Gastrocnemius medialis (tissue), 4 donors: ENCODE results near the gene NME4. TPM values are rescaled to one million over a fixed set of nuclear protein-coding genes. Genes with fewer than 3 reads are reported as not detected.
"Not testable (repeated sequence)": the region's sequence is repeated elsewhere in the genome, so short reads cannot be mapped to it uniquely, and the experiment has no call there.

Source experiments
- ATAC-seq, 2 donors: fragments of 150-250 bp; one replicate each; pipeline ENCODE4 v1.9.1; 2016
- DNase-seq, 2 donors: peaks; one replicate each; pipeline ENCODE4 v3.0.0-alpha.2; 2019
- H3K27ac ChIP-seq, 4 donors: fragments of 200-600 bp; sonication (generic); 1 replicate in 1 of 4; 2 replicates in 3 of 4; pipeline ENCODE4 v1.5.1; 2016 to 2018; ENCODE audit warnings: mild to moderate bottlenecking in 2 of 4, moderate library complexity in 1 of 4
- H3K27me3 ChIP-seq, 3 donors: fragments of 200-600 bp; sonication (generic) in 2 of 3; 1 replicate in 1 of 3; 2 replicates in 2 of 3; pipeline versions ENCODE4 v1.5.1 to v1.6.0; 2016 to 2019; ENCODE audit warnings: mild to moderate bottlenecking in 1 of 3, moderate library complexity in 1 of 3
- H3K36me3 ChIP-seq, 2 donors: fragments of 200-600 bp; sonication (generic) in 1 of 2; one replicate each; pipeline ENCODE4 v1.5.1; 2017 to 2018
- H3K4me1 ChIP-seq, 2 donors: fragments of 200-600 bp; sonication (generic) in 1 of 2; one replicate each; pipeline ENCODE4 v1.5.1; 2016 to 2017; ENCODE audit warnings: mild to moderate bottlenecking in 2 of 2
- H3K4me3 ChIP-seq, 4 donors: fragments of 200-600 bp; sonication (generic) in 3 of 4; 1 replicate in 1 of 4; 2 replicates in 3 of 4; pipeline ENCODE4 v1.5.1; 2016 to 2019; ENCODE audit warnings: mild to moderate bottlenecking in 2 of 4
- H3K9me3 ChIP-seq, 3 donors: fragments of 200-600 bp; sonication (generic) in 2 of 3; 1 replicate in 1 of 3; 2 replicates in 2 of 3; pipeline ENCODE4 v1.5.1; 2016 to 2019
- CTCF ChIP-seq, 5 experiments: fragments of 450-650 bp in 3 of 5; fragments of 200-600 bp in 2 of 5; sonication (generic) in 2 of 5; IDR thresholded peaks in 4 of 5; conservative IDR thresholded peaks in 1 of 5; 1 replicate in 4 of 5; 2 replicates in 1 of 5; pipeline ENCODE4 v1.5.1; 2016 to 2019; ENCODE audit warnings: antibody characterized with exemption in 5 of 5, mild to moderate bottlenecking in 3 of 5, moderate library complexity in 3 of 5
- POLR2A ChIP-seq, 2 donors: fragments of 450-650 bp; IDR thresholded peaks; one replicate each; pipeline ENCODE4 v1.6.1; 2017; ENCODE audit warnings: antibody characterized with exemption in 2 of 2, mild to moderate bottlenecking in 2 of 2, moderate library complexity in 2 of 2
- in situ Hi-C, 4 donors: fragments of 200-750 bp; cut with MboI; loops; one replicate each; pipeline versions ENCODE4 v1.15.0 to v1.8.0; 2017; ENCODE audit warnings: low sequenced_read_pairs in 4 of 4
- intact Hi-C: fragments of 100-400 bp; cut with DNase I; formaldehyde crosslinking; loops from one replicate; pipeline ENCODE4 v1.15.1; 2023; ENCODE audit warnings: low total_unique reads
- total RNA-seq, 4 donors: library from RNA; depleted of rRNA; stranded (reverse); fragments of >200 nt; gene quantifications; one replicate each; pipeline versions ENCODE4 v1.1.0 to v1.2.3, GENCODE V29; 2016

NME4 gene
- total RNA-seq, 4 donors from 2014 or later = 11.6 to 19.3 (median 16.3) TPM

GRCh38 chr16:383326-384051, 13.5 kb upstream of the NME4 start:
- no peak for DNase-seq

GRCh38 chr16:386641-387156, 10.3 kb upstream of the NME4 start:
- peaks cover 25 to 39% of the 10 kb centered on the region in 2 donors for H3K4me1 ChIP-seq
- in situ Hi-C loops (no loop called here), intact Hi-C loops (no loop called here)

More at GRCh38 chr16:383326-384051, 13.5 kb upstream of the NME4 start:
- in situ Hi-C loops = no loop called here
- Histone ChIP-seq H3K4me1 (peaks cover 33 to 46% of the 10 kb centered on the region in 2 donors), H3K9me3 (no peaks in the 10 kb centered on the region), H3K4me3 (peak overlapping the region in 2 of 4 donors; percentile 78 to 96), H3K36me3 (no peaks in the 10 kb centered on the region), H3K27ac (peak overlapping the region; percentile 68 to 95 (median 88)), H3K27me3 (no peaks in the 10 kb centered on the region)
- intact Hi-C loops = no loop called here
- TF ChIP-seq POLR2A (IDR thresholded peaks at IDR 0.05) (no peak), CTCF (IDR thresholded peaks at IDR 0.05 in 4 of 5, conservative IDR thresholded peaks at IDR 0.05 in 1 of 5) (no peak)
- ATAC-seq = no peak

GRCh38 chr16:387761-388666, 9.0 kb upstream of the NME4 start:
- DNase-seq, ATAC-seq, H3K4me3 ChIP-seq, H3K36me3 ChIP-seq, H3K9me3 ChIP-seq, H3K27me3 ChIP-seq, intact Hi-C loops, in situ Hi-C loops: not testable (repeated sequence)
- H3K4me1 ChIP-seq = peaks cover 20 to 36% of the 10 kb centered on the region in 2 donors
- peak overlapping the region; percentile 49 to 88 (median 62) for H3K27ac ChIP-seq

More at GRCh38 chr16:386641-387156, 10.3 kb upstream of the NME4 start:
- H3K27me3 ChIP-seq = no peaks in the 10 kb centered on the region
- peak overlapping the region; percentile 48 to 88 (median 78) for H3K27ac ChIP-seq
- H3K4me3 ChIP-seq = peak overlapping the region in 2 of 4 donors; percentile 9 to 32
- DNase-seq (no peak), ATAC-seq (no peak)
- no peak for TF ChIP-seq CTCF (IDR thresholded peaks at IDR 0.05 in 4 of 5, conservative IDR thresholded peaks at IDR 0.05 in 1 of 5)
- TF ChIP-seq POLR2A (IDR thresholded peaks at IDR 0.05) = no peak
- H3K36me3 ChIP-seq = no peaks in the 10 kb centered on the region
- H3K9me3 ChIP-seq = no peaks in the 10 kb centered on the region

GRCh38 chr16:389352-389751, 7.6 kb upstream of the NME4 start:
- no peak for TF ChIP-seq POLR2A (IDR thresholded peaks at IDR 0.05)
- DNase-seq (no peak), ATAC-seq (no peak)
- in situ Hi-C loops (no loop called here), intact Hi-C loops (no loop called here)
- Histone ChIP-seq H3K36me3 (no peaks in the 10 kb centered on the region), H3K9me3 (no peaks in the 10 kb centered on the region), H3K4me3 (no peak overlapping the region), H3K4me1 (peaks cover 11 to 23% of the 10 kb centered on the region in 2 donors), H3K27ac (no peak overlapping the region), H3K27me3 (no peaks in the 10 kb centered on the region)

GRCh38 chr16:391885-392335, 5.1 kb upstream of the NME4 start:
- in situ Hi-C loops = no loop called here
- H3K4me1 ChIP-seq = peaks cover 8 to 10% of the 10 kb centered on the region in 2 donors
- no peak overlapping the region for H3K4me3 ChIP-seq
- DNase-seq = peak in 1 of 2 donors; percentile 55
- ATAC-seq = peak in 1 of 2 donors; percentile 79
- H3K27me3 ChIP-seq = no peaks in the 10 kb centered on the region
- TF ChIP-seq CTCF (IDR thresholded peaks at IDR 0.05 in 4 of 5, conservative IDR thresholded peaks at IDR 0.05 in 1 of 5) (peak; percentile 54 to 83 (median 73)), POLR2A (IDR thresholded peaks at IDR 0.05) (no peak)
- intact Hi-C loops = loop anchor here (5.0 kb wide), 1 partner anchor 95 kb away; no protein-coding TSS in a partner anchor
- no peaks in the 10 kb centered on the region for H3K36me3 ChIP-seq
- no peaks in the 10 kb centered on the region for H3K9me3 ChIP-seq
- H3K27ac ChIP-seq = no peak overlapping the region
